ENCODE measurements around the gene COPS9.

COPS9 gene

DNA sequence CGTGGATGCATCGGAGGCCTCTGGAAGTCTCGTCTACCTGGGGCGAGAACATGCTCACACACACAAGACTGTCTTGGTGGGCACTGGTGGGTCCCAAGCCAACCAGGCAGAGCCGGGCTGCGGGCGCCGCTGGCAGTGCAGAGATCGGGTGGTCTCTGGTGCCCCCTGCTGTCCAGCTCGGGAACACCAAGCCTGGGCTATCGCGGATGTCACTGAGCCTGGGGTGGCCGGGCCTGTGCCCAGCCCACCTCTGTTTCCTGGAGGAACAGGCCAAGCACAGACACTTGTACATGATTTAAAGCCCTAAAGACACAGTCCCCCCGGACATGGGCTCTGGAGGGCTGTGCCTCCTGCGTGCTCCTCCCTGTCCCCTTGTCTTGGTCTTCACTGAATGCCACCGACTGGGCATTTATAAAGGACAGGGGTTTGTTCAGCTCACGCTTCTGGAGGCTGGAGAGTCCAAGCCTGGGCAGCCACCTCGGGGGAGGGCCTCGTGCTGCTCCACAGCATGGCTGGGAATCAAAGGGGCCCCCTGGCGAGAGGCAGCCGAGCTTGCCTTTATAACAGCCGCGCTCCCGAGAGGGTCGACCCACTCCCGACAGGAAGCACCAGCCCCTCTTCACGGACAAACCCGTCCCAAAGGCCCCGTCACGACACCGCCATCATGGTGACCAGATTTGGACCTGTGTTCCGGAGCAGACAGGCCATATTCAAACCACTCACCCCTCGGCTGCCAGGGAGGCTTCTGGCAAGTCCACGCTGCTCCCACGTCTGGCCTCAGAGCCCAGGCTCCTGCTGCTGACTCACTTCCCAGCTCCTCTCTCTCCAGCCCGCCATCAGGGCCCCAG lies 7.9 kb upstream of the COPS9 start:
- H3K4me3 ChIP-seq (ENCODE audit: low read length) = no peak overlapping the region
- no peaks in the 10 kb centered on the region for H3K36me3 ChIP-seq (ENCODE audit: control insufficient read depth, insufficient read depth, low read length)
- no peaks in the 10 kb centered on the region for H3K9me3 ChIP-seq (ENCODE audit: control insufficient read depth, low read length)
- H3K4me1 ChIP-seq (ENCODE audit: control insufficient read depth, insufficient read depth, low read length) = no peaks in the 10 kb centered on the region
- no peak overlapping the region for H3K9ac ChIP-seq (ENCODE audit: low read length)
- peaks cover 27% of the 10 kb centered on the region for H3K27me3 ChIP-seq (ENCODE audit: control insufficient read depth, insufficient read depth, low read length)

GRCh38 chr2:240143276-240143675 lies 7.2 kb upstream of the COPS9 start:
- Histone ChIP-seq H3K4me3 (ENCODE audit: low read length) (no peak overlapping the region), H3K27me3 (ENCODE audit: control insufficient read depth, insufficient read depth, low read length) (peaks cover 22% of the 10 kb centered on the region), H3K9ac (ENCODE audit: low read length) (no peak overlapping the region), H3K9me3 (ENCODE audit: control insufficient read depth, low read length) (no peaks in the 10 kb centered on the region), H3K36me3 (ENCODE audit: control insufficient read depth, insufficient read depth, low read length) (no peaks in the 10 kb centered on the region), H3K4me1 (ENCODE audit: control insufficient read depth, insufficient read depth, low read length) (no peaks in the 10 kb centered on the region)

DNA sequence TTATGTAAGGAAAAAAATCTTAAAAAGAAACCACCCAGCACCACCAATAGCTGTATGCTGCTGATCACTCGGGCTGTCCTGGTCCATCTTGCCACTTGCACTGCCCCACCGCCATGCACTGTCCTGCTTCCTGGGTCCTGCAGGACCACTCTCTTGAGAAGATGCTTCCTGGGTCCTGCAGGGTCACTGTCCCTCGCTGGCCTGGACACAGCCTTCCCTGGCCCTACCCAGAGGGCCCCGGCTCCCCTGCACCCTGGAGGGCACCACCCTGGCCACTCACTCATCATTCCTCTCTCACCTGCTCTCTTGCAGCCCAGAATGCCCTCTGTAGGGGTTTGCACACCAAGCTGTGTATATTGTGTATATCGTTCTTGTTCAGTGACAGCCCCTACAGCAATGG lies 6.8 kb upstream of the COPS9 start:
- Histone ChIP-seq H3K4me3 (ENCODE audit: low read length) (no peak overlapping the region), H3K27me3 (ENCODE audit: control insufficient read depth, insufficient read depth, low read length) (peaks cover 21% of the 10 kb centered on the region), H3K9ac (ENCODE audit: low read length) (no peak overlapping the region), H3K36me3 (ENCODE audit: control insufficient read depth, insufficient read depth, low read length) (no peaks in the 10 kb centered on the region), H3K4me1 (ENCODE audit: control insufficient read depth, insufficient read depth, low read length) (no peaks in the 10 kb centered on the region), H3K9me3 (ENCODE audit: control insufficient read depth, low read length) (no peaks in the 10 kb centered on the region)

DNA sequence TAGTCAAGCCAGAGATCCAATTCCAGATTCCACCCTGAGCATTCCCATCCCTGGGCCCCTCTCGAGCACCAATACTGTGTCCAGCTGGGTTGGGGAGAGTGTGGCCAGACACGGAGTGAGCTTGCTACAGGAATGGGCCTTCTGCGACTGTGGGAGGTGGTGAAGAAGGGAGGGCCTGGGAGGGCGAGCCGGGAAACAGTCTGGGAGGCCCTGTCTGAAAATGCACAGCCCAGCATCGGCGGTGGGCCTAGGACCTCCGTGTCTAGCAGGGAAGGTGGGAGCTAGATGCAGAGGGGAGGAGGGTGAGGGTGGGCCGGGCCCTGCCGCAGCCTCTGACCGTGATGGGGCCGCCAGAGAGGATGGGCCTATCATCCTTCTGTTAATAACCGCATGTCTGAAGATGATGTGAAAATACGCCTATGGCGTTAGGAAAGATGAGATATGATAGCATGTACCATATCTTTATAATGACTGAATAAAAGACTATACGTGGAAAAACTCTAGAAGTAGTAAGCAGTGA lies 6.2 kb upstream of the COPS9 start:
- peaks cover 21% of the 10 kb centered on the region for H3K27me3 ChIP-seq (ENCODE audit: control insufficient read depth, insufficient read depth, low read length)

GRCh38 chr2:240141736-240142135 lies 5.6 kb upstream of the COPS9 start:
- Histone ChIP-seq H3K4me3 (ENCODE audit: low read length) (no peak overlapping the region), H3K9me3 (ENCODE audit: control insufficient read depth, low read length) (no peaks in the 10 kb centered on the region), H3K36me3 (ENCODE audit: control insufficient read depth, insufficient read depth, low read length) (no peaks in the 10 kb centered on the region), H3K9ac (ENCODE audit: low read length) (no peak overlapping the region), H3K27me3 (ENCODE audit: control insufficient read depth, insufficient read depth, low read length) (peaks cover 21% of the 10 kb centered on the region), H3K4me1 (ENCODE audit: control insufficient read depth, insufficient read depth, low read length) (no peaks in the 10 kb centered on the region)

More for the DNA sequence above, 6.2 kb upstream of the COPS9 start:
- Histone ChIP-seq H3K9ac (ENCODE audit: low read length) (no peak overlapping the region), H3K4me3 (ENCODE audit: low read length) (no peak overlapping the region), H3K36me3 (ENCODE audit: control insufficient read depth, insufficient read depth, low read length) (no peaks in the 10 kb centered on the region), H3K4me1 (ENCODE audit: control insufficient read depth, insufficient read depth, low read length) (no peaks in the 10 kb centered on the region), H3K9me3 (ENCODE audit: control insufficient read depth, low read length) (no peaks in the 10 kb centered on the region)

DNA sequence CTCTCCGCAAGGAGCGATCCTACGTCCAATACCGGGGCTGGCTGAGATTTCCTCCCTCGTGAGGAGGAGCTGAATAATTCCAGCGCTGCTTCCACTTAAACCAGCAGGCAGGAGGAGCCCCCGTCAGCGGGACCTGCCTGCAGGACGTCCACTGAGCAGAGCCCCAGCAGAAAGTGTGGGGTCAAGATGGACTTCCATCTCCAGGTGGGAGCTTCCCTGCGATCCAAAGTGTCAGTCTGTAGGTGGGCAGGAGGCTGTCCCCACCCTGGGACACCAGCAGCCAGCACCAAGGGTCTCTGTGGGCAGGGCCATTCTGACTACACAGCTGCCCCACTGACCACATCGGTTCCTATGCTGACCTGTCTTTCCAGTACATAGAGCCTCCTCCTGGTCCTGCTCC lies 4.8 kb upstream of the COPS9 start:
- H3K36me3 ChIP-seq (ENCODE audit: control insufficient read depth, insufficient read depth, low read length) = no peaks in the 10 kb centered on the region
- H3K4me3 ChIP-seq (ENCODE audit: low read length) = no peak overlapping the region
- H3K9me3 ChIP-seq (ENCODE audit: control insufficient read depth, low read length) = no peaks in the 10 kb centered on the region
- no peaks in the 10 kb centered on the region for H3K4me1 ChIP-seq (ENCODE audit: control insufficient read depth, insufficient read depth, low read length)
- H3K9ac ChIP-seq (ENCODE audit: low read length) = no peak overlapping the region
- H3K27me3 ChIP-seq (ENCODE audit: control insufficient read depth, insufficient read depth, low read length) = peaks cover 18% of the 10 kb centered on the region

GRCh38 chr2:240140511-240140910 lies 4.4 kb upstream of the COPS9 start, which contains the start of gene OTOS:
OTOS (minus strand) TSS chr2:240140658; CDS start chr2:240140326, 332 bp downstream.
- Histone ChIP-seq H3K9ac (ENCODE audit: low read length) (no peak within 1 kb of the TSS), H3K27me3 (ENCODE audit: control insufficient read depth, insufficient read depth, low read length) (peaks cover 18% of the 10 kb centered on the region), H3K4me1 (ENCODE audit: control insufficient read depth, insufficient read depth, low read length) (peaks cover 1% of the 10 kb centered on the region)

GRCh38 chr2:240139666-240140393 lies 3.7 kb upstream of the COPS9 start:
- Histone ChIP-seq H3K4me1 (ENCODE audit: control insufficient read depth, insufficient read depth, low read length) (peaks cover 8% of the 10 kb centered on the region), H3K27me3 (ENCODE audit: control insufficient read depth, insufficient read depth, low read length) (peaks cover 18% of the 10 kb centered on the region), H3K36me3 (ENCODE audit: control insufficient read depth, insufficient read depth, low read length) (no peaks in the 10 kb centered on the region), H3K9me3 (ENCODE audit: control insufficient read depth, low read length) (no peaks in the 10 kb centered on the region), H3K4me3 (ENCODE audit: low read length) (no peak overlapping the region), H3K9ac (ENCODE audit: low read length) (no peak overlapping the region)

More at GRCh38 chr2:240140511-240140910, 4.4 kb upstream of the COPS9 start, which contains the start of gene OTOS:
- H3K9me3 ChIP-seq (ENCODE audit: control insufficient read depth, low read length) = no peaks in the 10 kb centered on the region
- H3K4me3 ChIP-seq (ENCODE audit: low read length) = no peak within 1 kb of the TSS
- H3K36me3 ChIP-seq (ENCODE audit: control insufficient read depth, insufficient read depth, low read length) = no peaks in the 10 kb centered on the region

GRCh38 chr2:240139011-240139441 lies 2.9 kb upstream of the COPS9 start:
- H3K4me1 ChIP-seq (ENCODE audit: control insufficient read depth, insufficient read depth, low read length) = peaks cover 12% of the 10 kb centered on the region
- H3K27me3 ChIP-seq (ENCODE audit: control insufficient read depth, insufficient read depth, low read length) = peaks cover 16% of the 10 kb centered on the region

DNA sequence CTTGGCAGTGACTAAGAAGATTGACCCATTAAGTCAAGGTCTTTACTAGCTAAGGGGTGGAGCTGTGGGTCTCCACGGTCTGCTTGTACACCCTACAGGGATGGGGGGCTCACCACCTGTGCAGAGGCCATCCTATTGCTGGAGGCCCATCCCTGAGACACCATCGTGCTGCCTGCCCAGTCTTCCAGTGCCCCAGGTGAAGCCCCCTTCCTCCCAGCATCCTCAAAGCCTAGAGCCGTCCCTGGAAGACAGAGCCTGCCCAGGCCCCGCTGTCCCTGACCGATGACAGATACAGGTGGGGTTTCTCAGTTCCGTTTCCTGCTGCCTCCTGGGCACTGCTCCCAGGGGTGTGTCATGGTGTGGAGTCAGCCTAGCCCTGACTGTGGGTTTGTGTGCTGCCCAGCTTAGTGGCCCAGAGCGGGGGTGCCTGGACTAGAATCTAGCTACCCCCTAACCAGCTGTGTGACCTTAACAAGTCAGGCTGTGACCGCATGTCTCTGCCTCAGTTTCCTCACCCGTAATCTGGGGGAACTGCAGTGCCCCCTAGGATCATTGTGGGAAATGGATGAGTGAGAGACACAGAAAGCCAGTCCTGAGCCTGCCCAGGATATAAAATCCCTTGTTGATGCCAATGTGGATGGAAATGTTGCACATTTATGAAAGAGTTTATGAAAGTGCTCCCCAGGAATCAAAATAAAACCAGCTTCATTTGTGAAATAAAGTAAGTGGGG lies 2.3 kb upstream of the COPS9 start:
- Histone ChIP-seq H3K4me3 (ENCODE audit: low read length) (no peak overlapping the region), H3K4me1 (ENCODE audit: control insufficient read depth, insufficient read depth, low read length) (peaks cover 12% of the 10 kb centered on the region), H3K36me3 (ENCODE audit: control insufficient read depth, insufficient read depth, low read length) (no peaks in the 10 kb centered on the region), H3K9ac (ENCODE audit: low read length) (no peak overlapping the region), H3K27me3 (ENCODE audit: control insufficient read depth, insufficient read depth, low read length) (peaks cover 11% of the 10 kb centered on the region), H3K9me3 (ENCODE audit: control insufficient read depth, low read length) (no peaks in the 10 kb centered on the region)

More at GRCh38 chr2:240139011-240139441, 2.9 kb upstream of the COPS9 start:
- Histone ChIP-seq H3K36me3 (ENCODE audit: control insufficient read depth, insufficient read depth, low read length) (no peaks in the 10 kb centered on the region), H3K9ac (ENCODE audit: low read length) (no peak overlapping the region), H3K9me3 (ENCODE audit: control insufficient read depth, low read length) (no peaks in the 10 kb centered on the region), H3K4me3 (ENCODE audit: low read length) (no peak overlapping the region)

GRCh38 chr2:240137596-240138253 lies 1.6 kb upstream of the COPS9 start:
- H3K9me3 ChIP-seq (ENCODE audit: control insufficient read depth, low read length) = no peaks in the 10 kb centered on the region
- H3K36me3 ChIP-seq (ENCODE audit: control insufficient read depth, insufficient read depth, low read length) = no peaks in the 10 kb centered on the region
- H3K4me1 ChIP-seq (ENCODE audit: control insufficient read depth, insufficient read depth, low read length) = peaks cover 12% of the 10 kb centered on the region
- no peak overlapping the region for H3K9ac ChIP-seq (ENCODE audit: low read length)
- H3K27me3 ChIP-seq (ENCODE audit: control insufficient read depth, insufficient read depth, low read length) = peaks cover 5% of the 10 kb centered on the region
- H3K4me3 ChIP-seq (ENCODE audit: low read length) = no peak overlapping the region
